Sigmoid colon (tissue), 7 donors: ENCODE data around the gene CERS6. TPM values are rescaled to one million over a fixed set of nuclear protein-coding genes. Genes with fewer than 3 reads are reported as not detected.

Experiments
- DNase-seq: peaks from one replicate; pipeline ENCODE4 v3.0.0-alpha.2; 2019
- H3K27ac ChIP-seq, 4 donors: fragments of 200-600 bp; sonication (generic); one replicate each; pipeline ENCODE4 v1.5.1; 2016 to 2019; ENCODE audit warnings: mild to moderate bottlenecking in 1 of 4
- H3K27me3 ChIP-seq, 3 donors: fragments of 200-600 bp; sonication (generic); one replicate each; pipeline ENCODE4 v1.5.1; 2019; ENCODE audit warnings: mild to moderate bottlenecking in 1 of 3
- H3K36me3 ChIP-seq, 4 donors: fragments of 200-600 bp; sonication (generic); one replicate each; pipeline ENCODE4 v1.5.1; 2016 to 2019
- H3K4me1 ChIP-seq, 4 donors: fragments of 200-600 bp; sonication (generic); one replicate each; pipeline ENCODE4 v1.5.1; 2017 to 2019
- H3K4me3 ChIP-seq, 4 donors: fragments of 200-600 bp; sonication (generic); one replicate each; pipeline ENCODE4 v1.5.1; 2017 to 2019; ENCODE audit warnings: mild to moderate bottlenecking in 2 of 4, moderate library complexity in 1 of 4
- H3K9me3 ChIP-seq, 4 donors: fragments of 200-600 bp in 3 of 4; sonication (generic) in 3 of 4; one replicate each; pipeline versions ENCODE4 v1.5.1 to v1.6.1; 2013 to 2019
- EP300 ChIP-seq, 4 donors: sonication (generic); formaldehyde crosslinking; IDR thresholded peaks; one replicate each; pipeline ENCODE4 v1.6.1; 2017; ENCODE audit warnings: antibody characterized with exemption in 4 of 4
- POLR2A ChIP-seq, 2 donors: fragments of 450-650 bp; IDR thresholded peaks; one replicate each; pipeline ENCODE4 v1.6.1; 2016; ENCODE audit warnings: antibody characterized with exemption in 2 of 2, mild to moderate bottlenecking in 2 of 2, moderate library complexity in 2 of 2
- POLR2AphosphoS5 ChIP-seq, 4 donors: sonication (generic); formaldehyde crosslinking; IDR thresholded peaks; one replicate each; pipeline ENCODE4 v1.6.1; 2017; ENCODE audit warnings: antibody characterized with exemption in 4 of 4
- WGBS, 2 donors: extraction: QIAGEN DNeasy Blood & Tissue Kit; methylation state at CpG; one replicate each; pipeline ENCODE4 v1.1.7; 2013; 5-methylcytosine and 5-hydroxymethylcytosine counted together
- intact Hi-C: fragments of 100-400 bp; cut with DNase I; formaldehyde crosslinking; loops from one replicate; pipeline ENCODE4 v1.15.1; 2023
- polyA plus RNA-seq, 3 donors: library from polyadenylated mRNA; stranded (reverse); fragments of 200-250 nt; gene quantifications; one replicate each; pipeline ENCODE4 v1.2.3, GENCODE V29; 2013
- total RNA-seq, 4 donors: library from RNA; depleted of rRNA; stranded (reverse); fragments of >200 nt; gene quantifications; one replicate each; pipeline ENCODE4 v1.1.0, GENCODE V29; 2016
- TF ChIP-seq, protein P1 (sequence below), 4 experiments: fragments of 450-650 bp in 3 of 4; fragments of 200-600 bp in 1 of 4; IDR thresholded peaks; one replicate each; pipeline ENCODE4 v1.5.1; 2016 to 2019; ENCODE audit warnings: antibody characterized with exemption in 4 of 4, mild to moderate bottlenecking in 3 of 4, moderate library complexity in 2 of 4
- donor health status: healthy with polysubstance abuse.
- donor health status: Bipolar disorder and iron deficiency.
- donor health status: healthy.

CERS6 gene
- total and polyA plus RNA-seq, 7 donors: 4.4 to 21.0 (median 11.2) TPM

DNA sequence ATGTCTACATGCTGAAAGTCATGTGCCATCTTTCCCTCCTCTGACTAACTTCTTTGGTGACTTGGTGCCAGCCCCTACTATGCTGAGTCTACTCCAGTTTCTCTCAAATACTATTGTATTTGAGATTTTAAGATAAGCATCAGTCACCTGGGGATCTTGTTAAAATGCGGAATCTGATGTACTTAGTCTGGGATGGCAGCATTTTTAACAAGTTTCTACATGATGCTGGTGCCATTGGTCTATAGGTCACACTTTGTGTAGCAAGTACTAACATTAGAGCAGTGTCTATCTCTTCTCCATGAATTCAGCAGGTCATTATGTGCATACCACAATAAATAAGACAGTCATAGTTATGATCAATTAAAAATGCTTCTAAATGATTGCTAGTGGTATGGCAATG, 106.9 kb downstream of the CERS6 start:
- no peak for TF ChIP-seq EP300 (IDR thresholded peaks at IDR 0.05)
- TF ChIP-seq, protein P1, sequence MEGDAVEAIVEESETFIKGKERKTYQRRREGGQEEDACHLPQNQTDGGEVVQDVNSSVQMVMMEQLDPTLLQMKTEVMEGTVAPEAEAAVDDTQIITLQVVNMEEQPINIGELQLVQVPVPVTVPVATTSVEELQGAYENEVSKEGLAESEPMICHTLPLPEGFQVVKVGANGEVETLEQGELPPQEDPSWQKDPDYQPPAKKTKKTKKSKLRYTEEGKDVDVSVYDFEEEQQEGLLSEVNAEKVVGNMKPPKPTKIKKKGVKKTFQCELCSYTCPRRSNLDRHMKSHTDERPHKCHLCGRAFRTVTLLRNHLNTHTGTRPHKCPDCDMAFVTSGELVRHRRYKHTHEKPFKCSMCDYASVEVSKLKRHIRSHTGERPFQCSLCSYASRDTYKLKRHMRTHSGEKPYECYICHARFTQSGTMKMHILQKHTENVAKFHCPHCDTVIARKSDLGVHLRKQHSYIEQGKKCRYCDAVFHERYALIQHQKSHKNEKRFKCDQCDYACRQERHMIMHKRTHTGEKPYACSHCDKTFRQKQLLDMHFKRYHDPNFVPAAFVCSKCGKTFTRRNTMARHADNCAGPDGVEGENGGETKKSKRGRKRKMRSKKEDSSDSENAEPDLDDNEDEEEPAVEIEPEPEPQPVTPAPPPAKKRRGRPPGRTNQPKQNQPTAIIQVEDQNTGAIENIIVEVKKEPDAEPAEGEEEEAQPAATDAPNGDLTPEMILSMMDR (IDR thresholded peaks at IDR 0.05): no peak
- no peak for TF ChIP-seq POLR2A (IDR thresholded peaks at IDR 0.05)
- no peak for TF ChIP-seq POLR2AphosphoS5 (IDR thresholded peaks at IDR 0.05)
- no peaks in the 10 kb centered on the region for H3K27me3 ChIP-seq
- no peaks in the 10 kb centered on the region for H3K9me3 ChIP-seq
- intact Hi-C loops: no loop called here
- DNase-seq: no peak
- peaks cover 0 to 16% (median 13%) of the 10 kb centered on the region in 4 donors for H3K4me1 ChIP-seq
- 98 to 99% methylated on average over 1 of the region's 1 CpG for WGBS, 2 donors
- no peak overlapping the region for H3K4me3 ChIP-seq
- no peaks in the 10 kb centered on the region for H3K36me3 ChIP-seq
- no peak overlapping the region for H3K27ac ChIP-seq

DNA sequence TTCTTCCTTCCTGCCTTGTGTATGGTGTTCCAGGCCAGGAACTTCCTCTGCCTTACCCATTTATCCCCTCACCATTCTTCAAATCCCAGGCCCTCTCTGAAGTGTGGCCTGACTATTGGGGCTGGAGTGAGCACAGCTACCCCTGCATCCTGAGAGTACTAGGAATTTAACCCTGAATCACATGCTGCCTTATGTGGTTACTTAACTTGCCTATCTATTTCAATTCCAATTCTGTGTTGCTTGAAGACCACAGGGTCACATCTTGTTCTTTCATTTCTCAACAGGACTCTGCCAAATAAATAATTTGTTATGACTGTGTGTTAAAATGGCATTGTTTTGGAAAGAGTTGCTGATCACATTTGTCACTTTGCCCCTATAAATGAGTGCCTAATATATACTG, 108.6 kb downstream of the CERS6 start:
- Histone ChIP-seq H3K4me1 (peaks cover 0 to 32% (median 28%) of the 10 kb centered on the region in 4 donors), H3K9me3 (no peaks in the 10 kb centered on the region), H3K36me3 (no peaks in the 10 kb centered on the region), H3K27me3 (no peaks in the 10 kb centered on the region), H3K4me3 (no peak overlapping the region), H3K27ac (no peak overlapping the region)
- TF ChIP-seq POLR2AphosphoS5 (IDR thresholded peaks at IDR 0.05) (no peak), EP300 (IDR thresholded peaks at IDR 0.05) (no peak), POLR2A (IDR thresholded peaks at IDR 0.05) (no peak)
- TF ChIP-seq, protein P1 (IDR thresholded peaks at IDR 0.05): no peak
- DNase-seq: no peak
- intact Hi-C loops: no loop called here

DNA sequence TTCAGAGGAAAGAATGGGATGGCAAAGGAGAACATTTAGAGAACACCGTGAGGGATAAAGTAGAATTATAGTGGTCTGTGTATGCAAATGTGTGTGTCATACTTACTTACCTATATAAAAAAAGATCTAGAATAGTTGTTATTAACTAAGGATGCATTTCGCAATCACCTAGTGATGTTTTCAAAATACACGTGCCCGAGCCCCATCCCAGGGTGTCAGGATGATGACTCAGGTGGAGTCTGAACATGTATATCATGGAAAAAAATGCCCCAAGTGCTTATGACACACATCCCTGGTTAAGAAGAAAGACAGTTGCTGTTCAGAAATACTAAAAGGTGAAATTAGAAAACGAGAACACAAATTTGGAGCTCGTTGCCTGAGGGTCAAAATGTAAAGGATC, 109.0 kb downstream of the CERS6 start:
- Histone ChIP-seq H3K4me1 (peaks cover 0 to 35% (median 30%) of the 10 kb centered on the region in 4 donors), H3K9me3 (no peaks in the 10 kb centered on the region), H3K36me3 (no peaks in the 10 kb centered on the region), H3K27ac (no peak overlapping the region), H3K4me3 (no peak overlapping the region), H3K27me3 (no peaks in the 10 kb centered on the region)
- DNase-seq: no peak
- WGBS, 2 donors: 79 to 85% methylated on average over 6 of the region's 6 CpGs
- TF ChIP-seq, protein P1 (IDR thresholded peaks at IDR 0.05): no peak
- TF ChIP-seq EP300 (IDR thresholded peaks at IDR 0.05) (no peak), POLR2AphosphoS5 (IDR thresholded peaks at IDR 0.05) (no peak), POLR2A (IDR thresholded peaks at IDR 0.05) (no peak)
- intact Hi-C loops: no loop called here

DNA sequence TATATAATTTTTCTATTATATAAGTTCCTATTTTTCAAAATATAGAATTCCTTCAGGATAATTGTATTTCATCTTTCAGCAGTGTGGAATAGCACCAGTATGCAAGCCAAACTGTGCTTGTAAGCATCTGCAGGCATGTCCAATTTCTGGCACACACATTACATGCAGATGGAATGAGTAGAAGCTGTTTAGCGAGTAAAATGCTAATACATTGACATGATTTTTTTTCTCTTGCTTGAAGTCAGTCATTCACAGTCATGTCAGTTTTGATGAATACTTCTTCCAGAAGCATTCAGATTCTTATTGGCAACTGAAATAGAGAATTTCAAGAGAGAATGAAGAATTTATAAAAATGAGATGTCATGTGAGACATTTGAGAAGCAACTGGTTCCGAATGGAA, 109.4 kb downstream of the CERS6 start:
- no peak overlapping the region for H3K27ac ChIP-seq
- H3K9me3 ChIP-seq: no peaks in the 10 kb centered on the region
- no peak for DNase-seq
- no peak overlapping the region for H3K4me3 ChIP-seq
- H3K27me3 ChIP-seq: no peaks in the 10 kb centered on the region
- peaks cover 0 to 35% (median 30%) of the 10 kb centered on the region in 4 donors for H3K4me1 ChIP-seq
- intact Hi-C loops: no loop called here
- H3K36me3 ChIP-seq: no peaks in the 10 kb centered on the region
- 96 to 97% methylated on average over 2 of the region's 2 CpGs for WGBS, 2 donors
- TF ChIP-seq POLR2AphosphoS5 (IDR thresholded peaks at IDR 0.05): no peak
- TF ChIP-seq POLR2A (IDR thresholded peaks at IDR 0.05): no peak

DNA sequence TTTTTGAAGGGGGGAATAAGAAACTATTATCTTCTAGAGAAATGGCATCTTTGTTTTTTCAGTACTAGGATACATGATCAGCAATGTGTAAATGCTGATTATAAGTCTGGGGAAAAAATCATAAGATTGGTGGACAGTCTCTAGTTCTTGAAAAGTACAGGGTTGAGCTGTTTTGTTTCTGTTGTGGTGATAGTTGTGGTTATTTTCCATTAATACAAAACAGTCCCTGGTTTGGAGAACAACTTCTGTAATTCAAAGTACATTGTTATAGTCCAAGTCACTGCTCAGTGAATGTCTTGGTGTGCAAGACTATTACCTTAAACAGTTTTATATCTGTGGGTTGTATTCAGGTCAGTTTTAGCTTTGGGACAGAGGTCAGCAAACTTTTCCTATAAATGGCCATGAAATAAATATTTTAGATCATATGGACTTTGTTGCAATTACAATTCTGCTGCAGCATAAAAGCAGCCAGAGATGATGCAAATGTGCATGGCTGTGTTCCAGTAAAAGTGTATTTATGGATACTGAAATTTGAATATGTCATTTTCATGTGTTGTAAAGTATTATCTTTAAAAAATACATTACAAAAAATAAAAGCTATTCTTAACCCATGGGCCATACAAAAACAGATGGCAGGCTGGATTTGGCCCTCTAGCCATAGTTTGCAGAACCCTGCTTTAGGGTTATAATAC, 111.0 kb downstream of the CERS6 start:
- no peak overlapping the region for H3K4me3 ChIP-seq
- H3K27me3 ChIP-seq: no peaks in the 10 kb centered on the region
- peaks cover 0 to 35% (median 30%) of the 10 kb centered on the region in 4 donors for H3K4me1 ChIP-seq
- no peaks in the 10 kb centered on the region for H3K9me3 ChIP-seq
- no peak for DNase-seq
- H3K27ac ChIP-seq: peak overlapping the region in 1 of 4 donors; percentile 50
- no peaks in the 10 kb centered on the region for H3K36me3 ChIP-seq
- intact Hi-C loops: no loop called here
- no peak for TF ChIP-seq POLR2AphosphoS5 (IDR thresholded peaks at IDR 0.05)
- TF ChIP-seq EP300 (IDR thresholded peaks at IDR 0.05): no peak
- TF ChIP-seq POLR2A (IDR thresholded peaks at IDR 0.05): no peak
- TF ChIP-seq, protein P1 (IDR thresholded peaks at IDR 0.05): no peak
